HG02759 (cell line): ENCODE results near the gene PRKN.

ENCODE experiments used
- ATAC-seq: cut with Tn5 transposase; IDR thresholded peaks from one replicate; pipeline ENCODE4 v1.9.1; 2021; ENCODE audit warnings: mild to moderate bottlenecking, moderate library complexity; ENCODE audit not compliant: unreplicated experiment

The PRKN gene

GRCh38 chr6:161445021-161445799 is 1282.4 kb downstream of the PRKN start:
- no peak for ATAC-seq

DNA sequence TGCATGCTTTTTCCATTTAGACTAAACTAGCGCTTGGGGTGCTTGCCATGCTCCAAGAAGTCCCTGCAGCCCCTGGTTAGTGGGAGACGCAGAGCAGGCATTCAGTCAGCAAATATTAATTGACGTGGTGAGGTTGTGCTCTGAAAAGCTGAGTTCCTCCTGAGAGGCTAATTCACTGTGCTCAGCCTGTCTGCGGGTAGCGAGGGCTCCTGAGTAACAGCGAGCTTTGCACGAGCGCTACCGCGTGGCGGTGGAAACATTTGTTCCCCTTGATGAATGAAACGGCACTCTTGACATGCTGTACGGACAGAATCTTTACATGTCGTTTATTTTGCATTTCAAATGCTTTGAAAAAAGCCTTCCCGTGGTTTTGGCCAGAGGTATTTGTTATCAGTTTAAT is 1283.1 kb downstream of the PRKN start:
- no peak for ATAC-seq

DNA sequence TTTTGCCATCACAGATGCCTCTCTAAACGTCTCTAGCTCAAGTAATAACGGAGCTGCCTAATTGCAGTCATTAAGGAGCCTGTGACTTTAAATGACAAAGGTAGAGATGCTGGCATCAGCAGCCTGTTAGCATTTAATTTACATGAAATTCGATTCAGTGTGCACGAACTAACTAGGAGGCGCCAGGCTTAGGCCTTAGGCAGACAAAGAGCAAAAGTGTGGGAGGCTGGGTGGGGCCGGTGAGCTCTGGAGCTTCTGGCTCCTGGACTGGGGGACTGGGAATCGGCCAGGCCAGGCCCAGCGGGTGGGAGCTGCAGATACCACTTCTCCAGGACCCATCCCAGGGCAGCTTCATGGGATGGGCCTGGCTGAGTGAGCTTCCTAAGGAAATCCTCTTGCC is 1283.7 kb downstream of the PRKN start:
- ATAC-seq = no peak

- ATAC-seq = no peak
Observed at GRCh38 chr6:161442420-161442819, 1285.1 kb downstream of the PRKN start.

- ATAC-seq = no peak
Observed at GRCh38 chr6:161440299-161440698, 1287.3 kb downstream of the PRKN start.

GRCh38 chr6:161439093-161439492 is 1288.5 kb downstream of the PRKN start:
- ATAC-seq = no peak

GRCh38 chr6:161438430-161439030 is 1289.0 kb downstream of the PRKN start:
- no peak for ATAC-seq

GRCh38 chr6:161437851-161438250 is 1289.7 kb downstream of the PRKN start:
- no peak for ATAC-seq

DNA sequence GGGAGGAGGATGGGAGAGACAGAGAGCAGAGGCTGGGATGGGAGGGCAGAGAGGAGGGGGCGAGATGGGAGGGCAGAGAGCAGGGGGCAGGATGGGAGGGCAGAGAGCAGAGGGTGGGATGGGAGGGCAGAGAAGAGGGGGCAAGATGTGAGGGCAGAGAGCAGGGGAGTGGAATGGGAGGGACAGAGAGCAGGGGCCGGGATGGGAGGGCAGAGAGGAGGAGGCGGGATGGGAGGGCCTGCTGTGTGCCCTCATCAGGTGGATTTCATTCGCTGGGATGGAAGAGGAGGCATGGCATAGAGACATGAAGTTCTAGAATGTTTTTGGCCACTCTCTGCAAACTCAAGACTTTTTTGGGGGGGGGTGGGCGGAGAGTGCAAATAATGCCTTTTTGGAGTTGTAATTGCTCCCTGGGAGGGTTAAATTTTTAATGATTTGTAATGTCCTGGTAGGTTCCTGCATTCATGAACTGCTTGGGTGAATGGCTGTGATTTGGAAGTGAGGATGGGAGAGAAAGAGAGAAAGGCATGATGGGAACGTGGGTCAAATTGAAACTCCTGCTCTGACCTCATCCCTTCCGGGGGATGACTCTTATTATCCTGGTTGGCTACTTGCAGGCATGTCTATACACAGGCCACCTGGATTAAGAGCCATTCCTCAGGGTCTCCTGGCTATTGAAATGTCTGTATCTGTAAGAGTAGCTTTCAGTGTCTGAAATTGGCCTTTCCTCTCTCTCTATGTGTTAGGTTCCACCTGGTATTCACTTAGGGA is 1291.3 kb downstream of the PRKN start:
- ATAC-seq = no peak

GRCh38 chr6:161435748-161436070 is 1291.9 kb downstream of the PRKN start:
- no peak for ATAC-seq

DNA sequence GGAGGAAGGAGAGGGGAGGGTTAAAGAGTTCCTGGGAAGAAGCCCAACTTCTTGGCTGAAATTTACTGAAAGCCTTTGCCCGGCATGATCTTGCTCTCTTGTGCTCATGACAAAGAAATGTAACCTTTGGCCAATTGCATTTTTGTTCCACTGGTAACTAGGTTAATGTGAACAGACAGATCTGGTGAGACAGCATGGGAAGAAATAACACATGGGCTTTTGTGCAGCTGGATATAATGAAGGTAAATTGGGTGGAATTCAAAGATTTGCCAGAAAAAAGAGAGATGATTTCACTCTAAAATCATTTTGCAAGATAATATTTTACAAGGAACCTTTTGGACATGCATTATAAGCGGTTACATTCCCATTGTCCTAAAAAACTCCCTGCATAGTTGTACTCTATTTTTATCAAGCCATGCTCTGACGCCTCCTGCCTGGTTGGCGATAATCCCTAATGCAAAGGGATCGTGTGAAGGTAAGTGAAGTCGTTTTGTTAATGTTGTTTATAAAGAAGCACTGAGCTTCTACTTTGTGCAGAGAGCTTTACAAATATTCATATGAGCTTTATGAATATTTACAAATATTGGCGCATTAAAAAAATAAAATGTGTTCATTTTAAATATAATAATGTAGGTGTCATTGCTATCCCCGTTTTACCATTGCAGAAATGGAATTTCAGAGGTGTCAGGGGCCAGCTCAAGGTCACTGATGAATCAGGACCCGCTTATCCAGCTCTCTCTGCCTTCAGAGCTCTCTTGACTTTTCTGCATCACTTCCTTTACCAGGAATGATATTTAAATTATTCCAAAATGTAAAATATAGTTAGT is 1292.4 kb downstream of the PRKN start:
- no peak for ATAC-seq

- ATAC-seq = no peak
Observed at GRCh38 chr6:161434350-161434749, 1293.2 kb downstream of the PRKN start.

GRCh38 chr6:161432546-161432945 is 1295.0 kb downstream of the PRKN start:
- ATAC-seq = no peak

- ATAC-seq = no peak
Observed at GRCh38 chr6:161429921-161430490, 1297.6 kb downstream of the PRKN start.

DNA sequence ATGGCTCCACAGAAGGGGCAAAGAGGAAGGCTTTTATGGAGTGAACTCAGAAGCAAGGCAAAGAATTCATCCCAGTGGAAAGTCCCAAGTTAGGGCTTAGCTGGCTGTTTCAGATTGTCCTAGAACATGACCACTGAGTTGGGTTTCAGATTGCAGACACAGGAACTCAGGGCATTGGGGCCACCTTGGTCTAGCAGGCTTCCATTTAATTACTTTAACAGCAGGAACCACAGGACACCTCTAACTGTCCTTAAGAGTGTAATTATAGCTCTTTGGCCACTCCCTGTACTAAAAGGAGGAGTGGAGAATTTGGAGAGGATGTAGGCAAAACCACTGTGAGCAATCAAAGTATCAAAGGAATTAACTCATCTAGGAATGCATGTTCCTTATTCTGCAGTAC is 1303.1 kb downstream of the PRKN start:
- no peak for ATAC-seq

DNA sequence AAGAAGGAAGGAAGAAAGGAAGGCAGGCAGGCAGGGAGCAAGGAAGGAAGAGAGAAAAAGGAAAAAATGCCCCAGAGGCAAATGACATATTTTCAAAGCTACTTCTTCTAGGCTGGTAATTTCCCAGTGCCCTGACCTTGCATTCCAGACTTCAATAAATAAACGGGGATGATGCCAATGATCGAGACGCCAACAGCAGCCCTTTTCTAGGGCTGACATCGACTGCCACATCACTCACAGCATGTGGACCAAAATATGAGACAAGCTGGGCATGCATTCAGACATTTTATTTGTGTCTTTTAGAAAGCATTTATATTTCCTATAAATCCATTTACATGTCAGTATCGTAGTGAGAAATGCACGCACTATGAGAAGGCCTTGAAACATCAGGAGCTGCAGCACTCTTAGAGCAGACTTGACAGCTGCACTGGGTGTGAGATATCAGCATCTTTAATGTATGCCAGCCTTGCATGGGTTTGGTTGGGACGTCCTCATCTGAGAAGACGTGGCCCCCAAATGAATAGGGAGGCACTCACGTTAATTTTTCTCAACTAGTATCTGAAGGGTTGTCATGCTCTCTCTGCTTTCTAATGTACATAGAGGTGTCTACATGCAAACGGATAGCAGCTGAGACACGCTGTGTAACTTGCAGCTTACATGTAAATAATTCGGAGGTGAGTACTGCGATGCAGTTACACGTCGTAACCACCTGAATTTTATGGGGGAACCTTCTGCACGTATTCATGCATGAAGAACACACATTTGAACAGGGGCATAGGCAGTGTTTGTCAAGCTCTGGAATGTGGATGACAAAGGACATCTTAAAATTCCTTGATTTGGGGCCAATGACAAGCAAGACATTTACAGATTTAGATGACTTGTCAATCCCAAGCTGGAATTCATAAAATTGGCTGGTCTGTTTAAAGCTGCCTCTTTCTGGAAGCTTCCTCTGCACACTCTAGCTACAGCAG is 1304.6 kb downstream of the PRKN start:
- ATAC-seq = no peak

DNA sequence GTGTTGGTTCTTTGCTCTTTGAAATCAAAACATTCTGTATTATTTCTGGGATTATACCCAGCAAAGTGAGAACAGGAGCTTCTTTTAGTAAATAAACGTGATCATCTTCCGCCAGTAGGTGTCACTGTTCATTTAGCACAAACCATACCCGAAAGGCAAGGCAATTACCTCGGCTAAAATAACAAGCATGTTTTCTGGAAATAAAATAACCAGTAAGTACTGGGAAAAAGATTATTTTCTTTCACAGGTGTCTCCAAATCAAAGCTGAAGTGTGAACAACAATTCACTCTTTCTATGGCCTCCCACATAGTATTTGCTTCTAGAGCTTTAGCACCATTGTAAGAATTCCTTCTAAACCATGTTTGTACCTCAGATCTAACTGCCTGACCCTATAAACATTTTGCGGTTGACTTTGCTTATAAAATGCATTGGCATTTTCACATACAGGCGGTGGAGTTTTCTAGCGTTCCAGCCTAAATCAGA is 1309.1 kb downstream of the PRKN start:
- peak; percentile 84 for ATAC-seq

GRCh38 chr6:161417717-161418462 is 1309.7 kb downstream of the PRKN start:
- ATAC-seq = peak; percentile 27
